GM13977 (cell line): Measurements from ENCODE around the gene NTSR1.

ENCODE experiments used
- DNase-seq: peaks from one replicate; pipeline ENCODE4 v3.0.0; 2012; ENCODE audit warnings: low spot score
- CTCF ChIP-seq: IDR thresholded peaks from 2 replicates; pipeline ENCODE4 v1.5.1; 2012; ENCODE audit warnings: mild to moderate bottlenecking, control low read depth; ENCODE audit not compliant: insufficient read depth; ENCODE audit errors: extremely low read depth, missing control alignments
- in situ Hi-C: fragments of 300-500 bp; cut with MboI; formaldehyde crosslinking; loops from one replicate; pipeline ENCODE4 v1.12.0; 2022; ENCODE audit warnings: low sequenced_read_pairs, low pct_unique_long_range_greater_than_20kb, mixed read lengths, inconsistent platforms; ENCODE audit not compliant: unreplicated experiment

Gene NTSR1

GRCh38 chr20:62711703-62712101, 3.1 kb downstream of the NTSR1 start:
- in situ Hi-C loops: no loop called here
- no peak for DNase-seq
- no peak for TF ChIP-seq CTCF

GRCh38 chr20:62712606-62713005, 4.0 kb downstream of the NTSR1 start:
- no peak for DNase-seq
- in situ Hi-C loops: no loop called here
- no peak for TF ChIP-seq CTCF

GRCh38 chr20:62714006-62714405, 5.4 kb downstream of the NTSR1 start:
- DNase-seq: no peak
- no peak for TF ChIP-seq CTCF
- in situ Hi-C loops: no loop called here

GRCh38 chr20:62714799-62715198, 6.2 kb downstream of the NTSR1 start:
- in situ Hi-C loops: no loop called here
- TF ChIP-seq CTCF: no peak
- no peak for DNase-seq

- in situ Hi-C loops: no loop called here
- DNase-seq: no peak
- no peak for TF ChIP-seq CTCF
Measured at GRCh38 chr20:62715201-62715600, 6.6 kb downstream of the NTSR1 start.

- no peak for DNase-seq
- TF ChIP-seq CTCF: no peak
- in situ Hi-C loops: no loop called here
Measured at GRCh38 chr20:62716198-62716940, 7.7 kb downstream of the NTSR1 start.
